ENCODE results near the gene RALGPS1.
"Not testable (repeated sequence)": the region's sequence is repeated elsewhere in the genome, so short reads cannot be mapped to it uniquely, and the experiment has no call there.

The RALGPS1 gene

GRCh38 chr9:127166111-127166510 is 251.5 kb downstream of the RALGPS1 start:
- DNase-seq, result no peak

GRCh38 chr9:127166651-127167524 is 252.3 kb downstream of the RALGPS1 start:
- DNase-seq, result no peak

- no peak for DNase-seq
Measured at GRCh38 chr9:127167560-127168326, 253.2 kb downstream of the RALGPS1 start.

GRCh38 chr9:127168756-127169574 is 254.4 kb downstream of the RALGPS1 start:
- DNase-seq, result no peak

GRCh38 chr9:127169575-127169883 is 254.9 kb downstream of the RALGPS1 start:
- no peak for DNase-seq

GRCh38 chr9:127170103-127170502 is 255.5 kb downstream of the RALGPS1 start:
- no peak for DNase-seq

GRCh38 chr9:127170652-127171051 is 256.1 kb downstream of the RALGPS1 start:
- no peak for DNase-seq

GRCh38 chr9:127171348-127171747 is 256.8 kb downstream of the RALGPS1 start:
- DNase-seq, result not testable (repeated sequence)

- DNase-seq, result no peak
Measured at GRCh38 chr9:127172066-127172707, 257.6 kb downstream of the RALGPS1 start.

- no peak for DNase-seq
Measured at GRCh38 chr9:127173063-127173462, 258.5 kb downstream of the RALGPS1 start.

GRCh38 chr9:127174386-127175318 is 260.1 kb downstream of the RALGPS1 start:
- DNase-seq, result no peak

- no peak for DNase-seq
Measured at GRCh38 chr9:127175319-127175715, 260.7 kb downstream of the RALGPS1 start.

GRCh38 chr9:127175764-127176163 is 261.2 kb downstream of the RALGPS1 start:
- no peak for DNase-seq

GRCh38 chr9:127176631-127177030 is 262.0 kb downstream of the RALGPS1 start:
- DNase-seq, result no peak

- DNase-seq, result no peak
Measured at GRCh38 chr9:127177231-127177630, 262.6 kb downstream of the RALGPS1 start.

- no peak for DNase-seq
Measured at GRCh38 chr9:127177665-127178265, 263.2 kb downstream of the RALGPS1 start.

- no peak for DNase-seq
Measured at GRCh38 chr9:127178686-127179632, 264.4 kb downstream of the RALGPS1 start.

- no peak for DNase-seq
Measured at GRCh38 chr9:127179633-127180441, 265.3 kb downstream of the RALGPS1 start.

Measured in NCI-H2081 treated with DMSO at 0.1 percent for 48 hours (cell line).